Endothelial cell of umbilical vein (primary cell): Measurements from ENCODE around the gene TMEM182. TPM values are rescaled to one million over a fixed set of nuclear protein-coding genes. Genes with fewer than 3 reads are reported as not detected.

Source experiments
- BruUV-seq: library from RNA; stranded (reverse); fragments of 400-500 nt; replicated peaks from 2 replicates; lab custom pipeline; 2021; lab: Mats Ljungman, UMichigan
- CTCF ChIA-PET: fragments of 300-600, 350-600 bp; sonication (Branson Sonifier 250); formaldehyde crosslinking; loops from one replicate; lab custom pipeline; 2021; ENCODE audit warnings: antibody characterized with exemption, inconsistent platforms; lab: Charles Lee
- POLR2A ChIA-PET: fragments of 300-600, 350-600 bp; sonication (Branson Sonifier 250); formaldehyde crosslinking; loops from one replicate; lab custom pipeline; 2021; ENCODE audit warnings: antibody characterized with exemption, inconsistent platforms; lab: Charles Lee
- DNase-seq: peaks from one replicate; pipeline ENCODE4 v3.0.0-alpha.2; 2011; ENCODE audit warnings: low read depth, low spot score
- FAIRE-seq: peaks from 2 replicates; lab custom pipeline; 2011; peaks lifted over from hg19 to GRCh38; lab: Jason Lieb, UNC
- H2AFZ ChIP-seq: 2 replicates; pipeline ENCODE4 v1.6.0; 2012; ENCODE audit warnings: low read depth, low read length, control low read depth, inconsistent platforms
- H3K27ac ChIP-seq: 2 replicates; pipeline ENCODE4 v1.5.1; 2011; ENCODE audit warnings: low read depth, mild to moderate bottlenecking, control low read depth, low read length, moderate library complexity; ENCODE audit not compliant: insufficient read depth
- H3K27me3 ChIP-seq, 2 experiments: 2 replicates each; pipeline versions ENCODE4 v1.6.0 to v1.6.1; 2011; ENCODE audit warnings: low read length in 2 of 2, mixed read lengths in 1 of 2; ENCODE audit not compliant: control insufficient read depth in 2 of 2, insufficient read depth in 2 of 2
- H3K36me3 ChIP-seq, 2 experiments: 2 replicates in 1 of 2; 3 replicates in 1 of 2; pipeline ENCODE4 v1.5.1; 2011; ENCODE audit warnings: low read length in 2 of 2, mild to moderate bottlenecking in 1 of 2, moderate library complexity in 1 of 2; ENCODE audit not compliant: control insufficient read depth in 2 of 2, insufficient read depth in 2 of 2; ENCODE audit errors: extremely low read depth in 1 of 2
- H3K4me1 ChIP-seq: 3 replicates; pipeline ENCODE4 v1.5.1; 2011; ENCODE audit warnings: mild to moderate bottlenecking, low read length; ENCODE audit not compliant: control insufficient read depth, insufficient read depth; ENCODE audit errors: extremely low read depth
- H3K4me2 ChIP-seq: 2 replicates; pipeline ENCODE4 v1.6.1; 2011; ENCODE audit warnings: low read length, control low read depth, mixed read lengths; ENCODE audit not compliant: insufficient read depth
- H3K4me3 ChIP-seq, 3 experiments: fragments of 200-600 bp in 1 of 3; sonication (generic), shearing (Covaris generic) in 1 of 3; replicated peaks in 1 of 3; 2 replicates each; pipeline ENCODE4 v1.5.1; 2011 to 2016; ENCODE audit warnings: control low read depth in 3 of 3, low read length in 3 of 3, mild to moderate bottlenecking in 2 of 3, inconsistent platforms in 1 of 3, low read depth in 1 of 3, moderate library complexity in 1 of 3; ENCODE audit not compliant: insufficient read depth in 1 of 3
- H3K79me2 ChIP-seq: 2 replicates; pipeline ENCODE4 v1.6.0; 2012; ENCODE audit warnings: low read length, inconsistent platforms; ENCODE audit not compliant: control insufficient read depth, insufficient read depth
- H3K9ac ChIP-seq: replicated peaks from 2 replicates; pipeline ENCODE3; 2011; ENCODE audit warnings: low read length, control low read depth; ENCODE audit not compliant: insufficient read depth; ENCODE audit errors: extremely low read depth
- H3K9me1 ChIP-seq: replicated peaks from 3 replicates; pipeline ENCODE4 v1.6.0; 2011; ENCODE audit warnings: mild to moderate bottlenecking, low read length; ENCODE audit not compliant: control insufficient read depth, insufficient read depth; ENCODE audit errors: extremely low read depth
- H3K9me3 ChIP-seq: replicated peaks from 2 replicates; pipeline ENCODE4 v1.5.1; 2012; ENCODE audit warnings: low read length, inconsistent platforms; ENCODE audit not compliant: control insufficient read depth, insufficient read depth
- H4K20me1 ChIP-seq: replicated peaks from 2 replicates; pipeline ENCODE3; 2011; ENCODE audit warnings: mild to moderate bottlenecking, low read length; ENCODE audit not compliant: control insufficient read depth, insufficient read depth; ENCODE audit errors: extremely low read depth
- EZH2 ChIP-seq: IDR thresholded peaks from 2 replicates; pipeline ENCODE4 v1.6.1; 2012; ENCODE audit warnings: borderline replicate concordance, low read depth, mild to moderate bottlenecking, moderate library complexity, low read length, inconsistent platforms; ENCODE audit not compliant: severe bottlenecking
- FOS ChIP-seq: IDR thresholded peaks from 2 replicates; pipeline ENCODE4 v1.6.1; 2011; ENCODE audit warnings: mild to moderate bottlenecking, low read length, moderate library complexity, borderline replicate concordance; ENCODE audit not compliant: insufficient read depth
- GATA2 ChIP-seq: IDR thresholded peaks from 2 replicates; pipeline ENCODE4 v1.7.0; 2011; ENCODE audit warnings: low read depth, mild to moderate bottlenecking, moderate library complexity, mixed read lengths, low read length; ENCODE audit not compliant: insufficient read length, insufficient read depth
- JUN ChIP-seq: IDR thresholded peaks from 2 replicates; pipeline ENCODE4 v1.6.1; 2011; ENCODE audit warnings: borderline replicate concordance, low read depth; ENCODE audit not compliant: insufficient read length, insufficient read depth
- MYC ChIP-seq: IDR thresholded peaks from one replicate; pipeline ENCODE4 v1.6.1; 2011; ENCODE audit warnings: mild to moderate bottlenecking, low read depth, low read length
- POLR2A ChIP-seq: IDR thresholded peaks from 2 replicates; pipeline ENCODE4 v1.6.1; 2012; ENCODE audit warnings: low read depth, mild to moderate bottlenecking, control low read depth, low read length
- POLR2AphosphoS5 ChIP-seq: IDR thresholded peaks from 2 replicates; pipeline ENCODE4 v1.6.1; 2012; ENCODE audit warnings: low read depth, mild to moderate bottlenecking, control low read depth, low read length, moderate library complexity; ENCODE audit not compliant: insufficient read depth
- dilution Hi-C: fragments of 300-500 bp; cut with MboI; formaldehyde crosslinking; loops from one replicate; pipeline ENCODE4 v1.15.0; 2019; ENCODE audit warnings: low sequenced_read_pairs; ENCODE audit not compliant: extremely low pct_ligation_motif_present
- intact Hi-C: fragments of 100-400 bp; cut with micrococcal nuclease; formaldehyde crosslinking; loops from one replicate; pipeline ENCODE4 v1.10.0; 2022
- polyA plus RNA-seq, 4 experiments: library from polyadenylated mRNA; depleted of rRNA in 3 of 4; stranded (reverse) in 3 of 4; unstranded in 1 of 4; fragments of >200 nt; gene quantifications; 2 replicates each; pipeline versions ENCODE4 v1.2.1 to v1.2.3, GENCODE V29; 2011 to 2012; ENCODE audit warnings: missing spikeins in 1 of 4
- total RNA-seq: library from RNA; stranded (reverse); gene quantifications from 2 replicates; pipeline ENCODE4 v1.2.3, GENCODE V29; 2021
- TF ChIP-seq, protein P1 (sequence below): IDR thresholded peaks from 2 replicates; pipeline ENCODE4 v1.6.1; 2011; ENCODE audit not compliant: insufficient read depth, insufficient read length
- TF ChIP-seq, protein P2 (sequence below), 2 donors: IDR thresholded peaks; 1 replicate in 1 of 2; 2 replicates in 1 of 2; pipeline ENCODE4 v1.5.1; 2011; ENCODE audit warnings: low read length in 2 of 2, mild to moderate bottlenecking in 2 of 2, moderate library complexity in 2 of 2, control low read depth in 1 of 2, inconsistent platforms in 1 of 2, low read depth in 1 of 2; ENCODE audit not compliant: insufficient read depth in 1 of 2; ENCODE audit errors: extremely low read depth in 1 of 2

The TMEM182 gene
- total and polyA plus RNA-seq, 2 donors (not counting 3 experiments of a cell fraction or from before 2014, with no cell fraction given) = 0.69 to 0.95 TPM

GRCh38 chr2:102717308-102718018 is 44.4 kb upstream of the TMEM182 start:
- dilution Hi-C loops = no loop called here
- Histone ChIP-seq H3K79me2 (no peaks in the 10 kb centered on the region), H3K4me3 (no peak overlapping the region), H2AFZ (no peak overlapping the region), H3K27ac (no peak overlapping the region), H3K9me1 (no peaks in the 10 kb centered on the region), H3K9ac (no peak overlapping the region), H4K20me1 (no peaks in the 10 kb centered on the region), H3K9me3 (no peaks in the 10 kb centered on the region), H3K4me2 (no peak overlapping the region), H3K36me3 (peaks cover 0 to 11% of the 10 kb centered on the region in 2 experiments), H3K4me1 (no peaks in the 10 kb centered on the region), H3K27me3 (no peaks in the 10 kb centered on the region)
- BruUV-seq = no TSS peak
- DNase-seq (no peak), FAIRE-seq (no peak)
- TF ChIP-seq POLR2AphosphoS5 (no peak), MYC (no peak), GATA2 (no peak), JUN (no peak), EZH2 (no peak), POLR2A (no peak), FOS (no peak)
- TF ChIP-seq, protein P1, sequence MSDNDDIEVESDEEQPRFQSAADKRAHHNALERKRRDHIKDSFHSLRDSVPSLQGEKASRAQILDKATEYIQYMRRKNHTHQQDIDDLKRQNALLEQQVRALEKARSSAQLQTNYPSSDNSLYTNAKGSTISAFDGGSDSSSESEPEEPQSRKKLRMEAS = no peak
- TF ChIP-seq, protein P2, sequence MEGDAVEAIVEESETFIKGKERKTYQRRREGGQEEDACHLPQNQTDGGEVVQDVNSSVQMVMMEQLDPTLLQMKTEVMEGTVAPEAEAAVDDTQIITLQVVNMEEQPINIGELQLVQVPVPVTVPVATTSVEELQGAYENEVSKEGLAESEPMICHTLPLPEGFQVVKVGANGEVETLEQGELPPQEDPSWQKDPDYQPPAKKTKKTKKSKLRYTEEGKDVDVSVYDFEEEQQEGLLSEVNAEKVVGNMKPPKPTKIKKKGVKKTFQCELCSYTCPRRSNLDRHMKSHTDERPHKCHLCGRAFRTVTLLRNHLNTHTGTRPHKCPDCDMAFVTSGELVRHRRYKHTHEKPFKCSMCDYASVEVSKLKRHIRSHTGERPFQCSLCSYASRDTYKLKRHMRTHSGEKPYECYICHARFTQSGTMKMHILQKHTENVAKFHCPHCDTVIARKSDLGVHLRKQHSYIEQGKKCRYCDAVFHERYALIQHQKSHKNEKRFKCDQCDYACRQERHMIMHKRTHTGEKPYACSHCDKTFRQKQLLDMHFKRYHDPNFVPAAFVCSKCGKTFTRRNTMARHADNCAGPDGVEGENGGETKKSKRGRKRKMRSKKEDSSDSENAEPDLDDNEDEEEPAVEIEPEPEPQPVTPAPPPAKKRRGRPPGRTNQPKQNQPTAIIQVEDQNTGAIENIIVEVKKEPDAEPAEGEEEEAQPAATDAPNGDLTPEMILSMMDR (IDR thresholded peaks at IDR 0.05; ENCODE audit: extremely low read depth in 1 of 2, insufficient read depth in 1 of 2, low read depth in 1 of 2, low read length in 2 of 2) = no peak
- ChIA-PET POLR2A (no interaction called here), CTCF (no interaction called here)
- intact Hi-C loops = no loop called here
